Smooth muscle cell (in vitro differentiated cells): ENCODE results near the gene TUBE1. TPM values are rescaled to one million over a fixed set of nuclear protein-coding genes. Genes with fewer than 3 reads are reported as not detected.

Source experiments
- DNase-seq: peaks from one replicate; lab custom pipeline; 2025; ENCODE audit not compliant: unreplicated experiment; lab: John Stamatoyannopoulos, UW
- H2AFZ ChIP-seq: fragments of 200-600 bp; sonication (generic); 2 replicates; pipeline ENCODE4 v1.6.0; 2016; ENCODE audit warnings: antibody characterized with exemption, low read depth, mild to moderate bottlenecking
- H3F3A ChIP-seq: fragments of 200-600 bp; sonication (generic); 2 replicates; pipeline ENCODE4 v1.6.0; 2017; ENCODE audit warnings: antibody characterized with exemption, low read depth
- H3K27ac ChIP-seq: fragments of 200-600 bp; sonication (generic); 2 replicates; pipeline ENCODE4 v1.5.1; 2016; ENCODE audit warnings: low read depth, mild to moderate bottlenecking
- H3K27me3 ChIP-seq: fragments of 200-600 bp; sonication (generic); 2 replicates; pipeline ENCODE4 v1.6.1; 2016; ENCODE audit warnings: low read depth, mild to moderate bottlenecking
- H3K36me3 ChIP-seq: fragments of 200-600 bp; sonication (generic); 2 replicates; pipeline ENCODE4 v1.5.1; 2016; ENCODE audit warnings: low read depth
- H3K4me1 ChIP-seq: fragments of 200-600 bp; sonication (generic); 2 replicates; pipeline ENCODE4 v1.5.1; 2016; ENCODE audit warnings: low read depth
- H3K4me2 ChIP-seq: fragments of 200-600 bp; sonication (generic); 2 replicates; pipeline ENCODE4 v1.6.0; 2016; ENCODE audit warnings: mild to moderate bottlenecking
- H3K4me3 ChIP-seq: fragments of 200-600 bp; sonication (generic); 2 replicates; pipeline ENCODE4 v1.5.1; 2016; ENCODE audit warnings: mild to moderate bottlenecking
- H3K79me2 ChIP-seq: fragments of 200-600 bp; sonication (generic); 2 replicates; pipeline ENCODE4 v1.6.0; 2016; ENCODE audit warnings: low read depth, mild to moderate bottlenecking
- H3K9ac ChIP-seq: fragments of 200-600 bp; sonication (generic); 2 replicates; pipeline ENCODE4 v1.6.0; 2016; ENCODE audit warnings: low read depth
- H3K9me3 ChIP-seq: fragments of 200-600 bp; sonication (generic); replicated peaks from 2 replicates; pipeline ENCODE4 v1.5.1; 2016; ENCODE audit warnings: low read depth
- H4K20me1 ChIP-seq: fragments of 200-600 bp; sonication (generic); 2 replicates; pipeline ENCODE4 v1.6.0; 2016; ENCODE audit warnings: low read depth
- whole genome bisulfite sequencing: methylation state at CpG from one replicate; pipeline ENCODE4 v1.1.7; 2016; ENCODE audit warnings: low lambda C conversion rate; 5-methylcytosine and 5-hydroxymethylcytosine counted together
- polyA plus RNA-seq: library from polyadenylated mRNA; unstranded; fragments of >200 nt; fragmentation: Nextera tagmentation; extraction: Ambion mirVana; gene quantifications from 2 replicates; pipeline ENCODE4 v1.2.1, GENCODE V29; 2016
- total RNA-seq: library from RNA; depleted of rRNA; stranded (reverse); fragments of >200 nt; gene quantifications from 2 replicates; pipeline ENCODE4 v1.2.3, GENCODE V29; 2014
- TF ChIP-seq, protein P1 (sequence below): fragments of 200-600 bp; sonication (generic); IDR thresholded peaks from 2 replicates; pipeline ENCODE4 v1.5.1; 2017; ENCODE audit warnings: borderline replicate concordance, mild to moderate bottlenecking, antibody characterized with exemption; ENCODE audit not compliant: insufficient read depth, poor library complexity, severe bottlenecking

TUBE1 gene
- total and polyA plus RNA-seq, 2 experiments from 2014 or later, result 9.9 to 11.6 TPM

DNA sequence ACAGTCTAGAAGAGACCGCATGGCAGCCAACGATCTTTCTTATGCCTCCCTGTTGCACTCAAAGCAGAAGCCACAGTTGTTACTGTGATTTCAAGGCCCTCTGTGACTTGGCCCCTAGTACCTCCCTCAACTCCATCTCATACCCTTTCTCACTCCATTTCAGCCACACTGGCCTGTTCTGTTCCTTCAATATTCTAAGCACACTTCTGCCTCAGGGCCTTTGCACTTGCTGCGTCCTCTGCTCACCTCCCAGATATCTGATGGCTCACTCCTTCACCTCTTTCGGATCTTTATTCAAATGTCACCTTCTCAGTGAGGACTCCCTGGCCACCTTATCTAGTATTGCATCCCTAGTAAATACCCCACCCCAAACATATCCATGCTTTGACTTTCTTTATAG lies 62.8 kb downstream of the TUBE1 start:
- Histone ChIP-seq H2AFZ (no peak overlapping the region), H3K9ac (no peak overlapping the region), H4K20me1 (no peaks in the 10 kb centered on the region), H3K27ac (no peak overlapping the region), H3K4me3 (no peak overlapping the region), H3K27me3 (no peaks in the 10 kb centered on the region), H3K79me2 (no peaks in the 10 kb centered on the region), H3K9me3 (no peaks in the 10 kb centered on the region), H3K36me3 (no peaks in the 10 kb centered on the region), H3K4me1 (no peaks in the 10 kb centered on the region), H3K4me2 (no peak overlapping the region), H3F3A (no peaks in the 10 kb centered on the region)
- DNase-seq, result no peak
- TF ChIP-seq, protein P1, sequence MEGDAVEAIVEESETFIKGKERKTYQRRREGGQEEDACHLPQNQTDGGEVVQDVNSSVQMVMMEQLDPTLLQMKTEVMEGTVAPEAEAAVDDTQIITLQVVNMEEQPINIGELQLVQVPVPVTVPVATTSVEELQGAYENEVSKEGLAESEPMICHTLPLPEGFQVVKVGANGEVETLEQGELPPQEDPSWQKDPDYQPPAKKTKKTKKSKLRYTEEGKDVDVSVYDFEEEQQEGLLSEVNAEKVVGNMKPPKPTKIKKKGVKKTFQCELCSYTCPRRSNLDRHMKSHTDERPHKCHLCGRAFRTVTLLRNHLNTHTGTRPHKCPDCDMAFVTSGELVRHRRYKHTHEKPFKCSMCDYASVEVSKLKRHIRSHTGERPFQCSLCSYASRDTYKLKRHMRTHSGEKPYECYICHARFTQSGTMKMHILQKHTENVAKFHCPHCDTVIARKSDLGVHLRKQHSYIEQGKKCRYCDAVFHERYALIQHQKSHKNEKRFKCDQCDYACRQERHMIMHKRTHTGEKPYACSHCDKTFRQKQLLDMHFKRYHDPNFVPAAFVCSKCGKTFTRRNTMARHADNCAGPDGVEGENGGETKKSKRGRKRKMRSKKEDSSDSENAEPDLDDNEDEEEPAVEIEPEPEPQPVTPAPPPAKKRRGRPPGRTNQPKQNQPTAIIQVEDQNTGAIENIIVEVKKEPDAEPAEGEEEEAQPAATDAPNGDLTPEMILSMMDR, result no peak
- 94% methylated on average over 4 of the region's 4 CpGs for WGBS

DNA sequence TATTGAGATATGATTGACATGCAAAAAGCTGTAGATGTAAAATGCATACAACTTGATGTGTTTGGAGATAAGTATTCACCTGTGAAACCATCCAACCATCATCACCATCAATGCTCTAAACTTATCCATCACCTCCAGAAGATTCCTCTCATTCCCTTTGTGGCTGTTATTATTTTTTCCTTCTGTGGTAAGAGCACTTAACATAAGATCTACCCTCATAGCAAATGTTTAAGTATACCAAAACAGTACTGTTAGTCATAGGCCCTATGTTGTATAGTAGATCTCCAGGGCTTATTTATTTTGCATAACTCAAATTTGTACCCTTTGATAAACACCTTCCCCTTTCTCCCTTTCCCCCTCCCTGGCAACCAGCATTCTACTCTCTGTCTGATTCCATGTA lies 64.5 kb downstream of the TUBE1 start:
- H2AFZ ChIP-seq, result no peak overlapping the region
- H3F3A ChIP-seq, result no peaks in the 10 kb centered on the region
- no peak overlapping the region for H3K9ac ChIP-seq
- no peaks in the 10 kb centered on the region for H3K9me3 ChIP-seq
- H3K36me3 ChIP-seq, result no peaks in the 10 kb centered on the region
- no peak overlapping the region for H3K4me2 ChIP-seq
- no peaks in the 10 kb centered on the region for H3K27me3 ChIP-seq
- no peaks in the 10 kb centered on the region for H3K79me2 ChIP-seq
- no peak for DNase-seq
- H3K27ac ChIP-seq, result no peak overlapping the region
- no peak overlapping the region for H3K4me3 ChIP-seq
- no peaks in the 10 kb centered on the region for H4K20me1 ChIP-seq
- H3K4me1 ChIP-seq, result no peaks in the 10 kb centered on the region
- TF ChIP-seq, protein P1, result no peak

DNA sequence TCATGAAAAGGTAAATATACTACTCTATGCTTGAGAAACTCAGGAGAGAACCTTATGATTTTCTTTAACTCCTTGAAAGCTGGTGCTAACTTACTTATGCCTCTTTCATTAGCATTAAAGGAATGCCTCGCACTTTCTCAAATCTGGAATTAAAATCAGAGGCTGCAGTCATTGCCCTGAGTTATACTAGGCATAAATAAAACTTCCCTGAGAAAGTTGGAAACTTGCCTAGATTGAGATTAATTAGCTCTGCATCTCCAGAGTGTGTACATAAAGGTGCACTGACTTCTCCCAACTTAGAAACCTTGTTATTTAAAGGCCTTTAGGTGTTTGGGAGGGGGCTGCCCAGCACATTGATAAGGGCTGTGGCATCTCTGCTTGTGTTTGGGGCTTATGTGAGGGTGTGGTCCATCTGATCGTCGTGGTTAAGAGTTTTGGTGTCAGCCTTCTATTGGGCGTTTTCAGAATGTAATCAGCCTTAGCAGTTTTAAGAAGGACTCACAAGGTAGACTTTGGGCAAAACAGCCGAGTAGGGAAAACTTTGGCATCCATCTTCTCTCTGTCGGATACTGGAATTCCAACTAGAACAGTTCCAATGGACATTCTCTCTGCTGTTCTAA lies 65.5 kb downstream of the TUBE1 start:
- Histone ChIP-seq H3K9me3 (no peaks in the 10 kb centered on the region), H3K79me2 (no peaks in the 10 kb centered on the region), H3K4me2 (no peak overlapping the region), H3F3A (no peaks in the 10 kb centered on the region), H3K4me3 (no peak overlapping the region), H4K20me1 (no peaks in the 10 kb centered on the region), H3K9ac (no peak overlapping the region), H3K36me3 (no peaks in the 10 kb centered on the region), H3K27ac (no peak overlapping the region), H3K27me3 (no peaks in the 10 kb centered on the region), H3K4me1 (no peaks in the 10 kb centered on the region), H2AFZ (peak overlapping the region; percentile 18)
- WGBS, result 88% methylated on average over 6 of the region's 6 CpGs
- no peak for DNase-seq
- TF ChIP-seq, protein P1, result no peak

Other genes starting within 250 kb of the TUBE1 start
- gene FYN, start 214.0 kb downstream of the TUBE1 start, total RNA-seq, result 110 and 120 TPM in 2 replicates
- gene FYN, start 214.0 kb downstream of the TUBE1 start, polyA plus RNA-seq, result 138 and 140 TPM in 2 replicates
- not detected in 2 replicates for gene CCN6, start 33.4 kb downstream of the TUBE1 start, total RNA-seq
- gene CCN6, start 33.4 kb downstream of the TUBE1 start, polyA plus RNA-seq, result 0.07 and 0.23 TPM in 2 replicates
- 13.0 and 20.7 TPM in 2 replicates for gene FAM229B, start 109 bp upstream of the TUBE1 start, total RNA-seq
- 28.2 and 42.7 TPM in 2 replicates for gene FAM229B, start 109 bp upstream of the TUBE1 start, polyA plus RNA-seq
- gene LAMA4, start 167.1 kb upstream of the TUBE1 start, total RNA-seq, result 25.6 and 29.4 TPM in 2 replicates
- gene LAMA4, start 167.1 kb upstream of the TUBE1 start, polyA plus RNA-seq, result 7.3 and 9.1 TPM in 2 replicates